Suppressor macrophage (primary cell): ENCODE data around the gene SULT4A1.

Experiments
- DNase-seq, 4 experiments: peaks; one replicate each; pipeline ENCODE4 v3.0.0-alpha.2; 2020 to 2022

The SULT4A1 gene

DNA sequence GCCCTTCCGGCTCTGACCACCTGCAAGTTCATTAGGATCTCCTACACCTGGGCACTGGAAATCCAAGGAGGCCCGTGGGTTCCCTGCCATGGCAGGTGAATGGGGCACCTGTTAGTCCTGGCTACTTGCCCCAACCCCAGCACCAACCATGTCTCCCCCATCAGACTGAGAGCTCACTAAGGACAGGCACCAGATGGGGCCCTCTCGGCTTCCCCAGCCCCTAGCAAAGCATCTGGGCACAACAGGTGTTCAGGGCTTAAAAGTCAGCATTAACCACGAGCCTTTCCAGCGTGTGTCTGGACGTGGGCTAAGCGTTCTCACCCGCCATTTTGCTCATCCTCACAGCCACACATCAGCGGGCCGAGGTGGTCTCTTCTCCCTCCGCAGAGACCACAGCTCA, 2.2 kb downstream of the SULT4A1 start:
- no peak for DNase-seq

DNA sequence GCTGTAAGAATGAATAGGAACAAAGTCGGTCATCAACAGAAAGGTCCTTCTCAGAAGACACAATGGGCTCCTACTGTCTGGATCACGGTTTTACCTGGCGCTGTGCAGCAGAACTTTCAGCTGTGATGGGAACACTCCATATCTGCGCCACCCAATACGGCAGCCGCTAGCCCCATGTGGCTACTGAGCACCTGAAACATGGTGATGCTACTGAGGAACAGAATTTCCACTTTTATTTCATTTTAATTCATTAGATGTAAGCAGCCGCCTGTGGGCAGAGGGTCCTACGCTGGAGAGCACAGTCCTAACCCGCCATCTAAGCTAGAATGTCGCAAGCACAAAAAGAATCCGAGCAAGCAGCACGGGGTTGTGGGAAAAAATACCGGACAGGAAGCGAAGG, 2.7 kb downstream of the SULT4A1 start:
- no peak for DNase-seq

DNA sequence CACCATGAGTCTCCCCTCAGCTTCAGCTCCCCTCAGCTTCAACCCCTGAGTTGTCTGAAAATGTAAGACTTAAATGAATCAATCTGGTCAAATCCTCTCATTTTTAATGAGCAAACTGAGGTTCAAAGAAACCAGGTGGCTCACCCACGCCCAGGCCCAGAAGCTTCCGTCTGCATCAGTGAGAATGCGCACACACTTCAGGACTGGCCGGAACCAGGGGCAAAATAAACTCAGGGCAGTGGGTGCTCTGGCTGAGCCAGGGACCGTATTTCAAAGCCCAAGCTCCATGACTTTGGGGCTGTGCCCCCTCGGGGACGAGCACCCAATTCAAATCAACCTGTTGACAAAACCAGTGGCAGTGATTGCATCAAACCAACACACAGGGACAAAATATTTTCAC, 3.1 kb downstream of the SULT4A1 start:
- no peak for DNase-seq

DNA sequence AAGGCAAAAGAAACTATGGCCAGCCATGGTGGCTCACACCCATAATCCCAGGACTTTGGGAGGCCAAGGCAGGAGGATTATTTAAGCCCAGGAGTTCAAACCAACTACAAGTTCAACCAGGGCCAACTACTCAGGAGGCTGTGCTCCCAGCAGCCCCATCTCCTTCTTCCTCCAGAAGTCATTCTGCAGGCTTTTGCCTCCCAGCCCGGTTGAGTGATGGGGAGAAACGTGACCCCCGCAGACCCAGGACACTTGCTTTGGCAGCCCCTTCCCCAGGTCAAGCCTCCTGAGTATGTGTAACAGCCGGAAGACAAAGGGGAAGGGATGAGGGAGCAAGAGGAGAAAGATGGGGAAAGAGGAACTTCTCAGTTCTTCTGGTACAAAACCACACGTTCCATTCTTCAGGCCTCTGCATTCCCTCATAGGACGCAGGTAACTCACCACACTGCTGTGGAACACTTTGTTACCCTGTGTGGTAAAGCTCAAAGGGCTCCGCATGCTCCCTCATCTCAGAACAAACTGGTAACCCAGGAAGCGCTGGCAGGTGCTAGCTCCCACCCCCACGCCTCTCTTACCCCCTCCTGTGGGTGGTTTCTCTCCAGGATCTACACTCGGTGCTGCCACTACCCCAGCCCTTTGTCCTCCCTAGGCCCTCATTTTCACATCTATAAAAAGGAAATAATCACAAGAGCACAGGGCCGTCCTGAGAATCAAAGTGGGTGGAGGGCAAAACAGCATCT, 4.0 kb downstream of the SULT4A1 start:
- no peak for DNase-seq

DNA sequence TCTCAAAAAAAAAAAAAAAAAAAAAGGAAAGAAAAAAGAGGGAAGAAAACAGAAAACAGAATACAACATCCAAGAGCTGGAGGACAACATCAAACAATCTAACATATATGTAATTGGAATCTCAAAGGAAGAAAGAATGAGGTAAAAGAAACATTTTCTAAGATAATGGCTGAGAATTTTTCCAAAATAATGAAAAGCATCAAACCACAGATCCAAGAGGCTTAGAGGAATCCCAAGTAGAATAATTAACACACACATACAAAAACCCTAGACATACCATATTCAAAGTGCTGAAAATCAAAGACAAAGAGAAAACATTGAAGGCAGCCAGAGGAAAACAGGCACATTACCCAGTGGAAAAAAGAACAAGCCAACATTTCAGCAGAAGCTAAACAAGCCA, 4.9 kb downstream of the SULT4A1 start:
- no peak for DNase-seq

DNA sequence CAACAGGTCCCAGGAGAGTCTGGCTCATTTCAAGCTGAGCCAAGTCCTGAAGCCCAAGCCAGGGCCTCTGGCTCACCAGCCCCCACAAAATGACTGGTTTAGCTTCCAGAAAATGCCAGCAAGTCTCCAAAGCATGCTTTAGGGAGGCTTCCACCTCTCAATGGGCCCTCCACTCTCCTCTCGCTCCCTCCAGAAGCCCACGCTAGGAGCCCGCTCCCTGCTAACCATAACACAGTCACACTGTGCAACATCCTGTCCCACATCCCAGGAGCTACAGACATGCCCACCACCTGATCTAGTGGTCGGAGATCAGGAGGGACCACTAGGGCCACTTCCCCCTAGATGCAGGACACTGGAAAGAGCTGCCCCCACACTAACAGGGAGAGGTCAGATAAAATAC, 6.9 kb downstream of the SULT4A1 start:
- no peak for DNase-seq

DNA sequence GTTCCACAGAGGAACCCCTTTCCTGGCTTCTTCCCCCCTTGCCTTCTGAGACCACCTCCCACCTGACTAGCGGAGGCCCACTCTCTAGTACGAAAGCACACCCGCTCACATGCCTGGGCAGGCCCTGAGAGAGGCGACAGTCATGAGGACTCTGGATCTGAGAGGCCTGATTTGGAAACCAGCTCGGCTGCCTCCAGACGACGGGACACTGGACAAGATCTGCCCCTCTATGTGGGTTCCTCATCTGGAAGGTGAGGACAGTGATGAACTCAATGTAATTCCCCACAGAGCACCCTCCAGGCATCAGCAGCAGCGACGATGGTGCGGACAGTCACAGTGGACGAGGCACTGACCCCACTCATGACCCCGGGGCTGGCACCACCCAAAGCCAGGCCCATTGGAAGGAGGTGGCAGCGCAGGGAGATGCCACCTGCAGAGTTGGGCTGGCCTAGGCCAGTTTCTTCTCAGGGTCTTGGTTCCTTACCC, 7.5 kb downstream of the SULT4A1 start:
- no peak for DNase-seq

DNA sequence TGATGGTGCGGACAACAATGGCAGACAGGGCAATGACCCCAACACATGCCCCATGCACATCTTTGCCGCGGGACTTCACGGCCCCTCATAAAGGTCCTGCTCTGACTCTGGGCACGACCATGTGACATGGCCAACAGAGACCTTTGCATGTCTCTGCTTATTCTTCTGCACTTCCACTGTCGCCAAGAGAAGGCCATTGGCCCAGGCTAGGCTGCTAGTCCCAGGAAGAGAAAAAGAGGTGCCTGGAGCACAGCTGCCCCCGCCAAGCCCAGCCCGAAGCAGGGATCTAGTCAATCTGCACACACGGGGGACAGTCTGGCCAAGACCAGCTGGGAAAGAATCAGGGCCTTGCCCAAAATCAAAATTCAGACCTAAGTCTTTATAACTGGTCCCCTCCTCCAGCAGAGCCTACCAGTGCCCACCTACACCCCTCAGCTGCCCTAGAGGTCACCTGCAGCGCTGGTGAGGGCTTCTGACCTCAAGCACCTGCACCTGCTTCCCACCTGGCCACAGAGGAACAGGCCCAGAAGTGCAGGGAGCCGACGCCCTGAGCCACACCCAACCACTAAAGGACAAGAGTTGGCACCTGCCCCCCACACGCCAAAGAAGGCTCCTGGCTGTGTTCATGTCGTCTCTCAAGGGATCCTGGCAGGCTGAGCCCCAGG, 8.1 kb downstream of the SULT4A1 start:
- DNase-seq = no peak

DNA sequence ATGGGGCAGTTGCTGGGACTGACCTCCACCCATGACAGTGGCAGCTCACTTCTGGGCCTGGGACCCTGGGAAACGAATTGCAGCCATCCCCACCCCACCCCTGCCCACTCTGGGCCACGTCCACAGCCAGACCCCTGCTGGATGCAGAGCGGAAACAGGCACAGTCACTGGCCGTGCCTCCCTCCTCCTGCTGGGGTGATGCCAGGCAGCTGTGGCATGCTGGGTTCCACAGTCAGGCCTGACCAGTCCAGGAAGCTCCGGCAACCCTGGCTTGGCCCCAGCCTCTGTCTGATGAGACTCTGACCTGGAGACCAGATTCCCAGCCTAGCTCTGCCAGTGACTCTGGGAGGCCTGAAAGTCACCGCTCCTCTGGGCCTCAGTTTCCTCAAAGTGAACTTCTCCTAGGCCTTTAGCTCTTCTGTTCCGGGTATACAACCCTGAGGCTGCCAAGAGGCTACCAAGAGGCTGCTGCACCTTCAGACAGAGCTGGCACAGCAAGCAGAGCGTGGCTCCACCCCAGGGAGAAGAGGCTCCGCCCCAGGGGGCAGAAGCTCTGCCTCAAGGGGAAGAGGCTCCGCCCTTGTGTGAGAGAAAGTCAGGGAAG, 8.9 kb downstream of the SULT4A1 start:
- DNase-seq = no peak

DNA sequence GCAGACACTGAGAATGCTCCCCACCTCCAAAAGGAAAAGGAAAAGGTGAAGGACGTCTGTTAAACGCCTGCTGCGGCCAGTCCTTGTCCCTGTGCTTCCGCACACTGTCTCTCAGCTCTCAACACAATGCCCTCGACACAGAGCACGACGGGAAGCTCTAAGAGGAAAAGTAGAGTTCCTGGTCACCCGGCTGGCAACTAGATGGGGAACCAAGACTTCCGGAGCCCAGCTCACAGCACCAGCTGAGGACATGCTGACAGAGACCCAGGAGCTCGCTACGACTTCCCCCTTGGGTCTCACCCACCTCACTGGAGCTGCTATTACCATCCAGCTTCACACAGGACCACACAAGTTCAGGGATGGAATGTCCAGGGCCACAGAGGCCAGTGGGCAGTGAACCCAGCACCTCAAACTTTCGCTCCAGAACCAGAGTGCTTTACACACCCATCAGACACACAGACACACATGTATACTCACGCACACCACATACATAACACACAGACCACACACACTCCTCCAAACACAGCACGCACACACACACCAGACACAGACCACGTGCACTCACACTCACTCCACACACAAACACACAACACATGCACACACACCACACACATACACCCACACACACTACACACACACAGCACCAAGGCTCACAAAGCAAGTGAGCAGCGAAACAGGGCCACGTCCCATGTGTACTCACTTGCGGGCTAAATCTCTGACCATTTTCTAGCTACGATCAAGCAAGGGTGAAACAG, 9.6 kb downstream of the SULT4A1 start:
- peak in 3 of 4 experiments; percentile 6 to 70 (median 66) for DNase-seq

DNA sequence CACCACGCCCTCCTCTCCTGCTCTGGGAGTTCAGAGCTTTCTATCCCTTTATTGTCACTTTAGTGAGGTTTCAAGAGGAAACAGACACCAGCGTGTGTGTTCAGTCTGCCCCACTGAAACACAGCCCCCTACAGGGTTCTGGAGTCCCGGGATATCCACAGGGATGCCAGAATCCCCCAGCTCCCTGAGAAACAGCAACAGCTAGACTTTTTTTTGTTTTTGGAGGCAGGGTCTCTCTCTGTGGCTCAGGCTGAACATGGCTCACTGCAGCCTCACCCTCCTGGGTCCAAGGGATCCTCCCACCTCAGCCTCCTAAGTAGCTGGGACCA, 10.4 kb downstream of the SULT4A1 start:
- no peak for DNase-seq

DNA sequence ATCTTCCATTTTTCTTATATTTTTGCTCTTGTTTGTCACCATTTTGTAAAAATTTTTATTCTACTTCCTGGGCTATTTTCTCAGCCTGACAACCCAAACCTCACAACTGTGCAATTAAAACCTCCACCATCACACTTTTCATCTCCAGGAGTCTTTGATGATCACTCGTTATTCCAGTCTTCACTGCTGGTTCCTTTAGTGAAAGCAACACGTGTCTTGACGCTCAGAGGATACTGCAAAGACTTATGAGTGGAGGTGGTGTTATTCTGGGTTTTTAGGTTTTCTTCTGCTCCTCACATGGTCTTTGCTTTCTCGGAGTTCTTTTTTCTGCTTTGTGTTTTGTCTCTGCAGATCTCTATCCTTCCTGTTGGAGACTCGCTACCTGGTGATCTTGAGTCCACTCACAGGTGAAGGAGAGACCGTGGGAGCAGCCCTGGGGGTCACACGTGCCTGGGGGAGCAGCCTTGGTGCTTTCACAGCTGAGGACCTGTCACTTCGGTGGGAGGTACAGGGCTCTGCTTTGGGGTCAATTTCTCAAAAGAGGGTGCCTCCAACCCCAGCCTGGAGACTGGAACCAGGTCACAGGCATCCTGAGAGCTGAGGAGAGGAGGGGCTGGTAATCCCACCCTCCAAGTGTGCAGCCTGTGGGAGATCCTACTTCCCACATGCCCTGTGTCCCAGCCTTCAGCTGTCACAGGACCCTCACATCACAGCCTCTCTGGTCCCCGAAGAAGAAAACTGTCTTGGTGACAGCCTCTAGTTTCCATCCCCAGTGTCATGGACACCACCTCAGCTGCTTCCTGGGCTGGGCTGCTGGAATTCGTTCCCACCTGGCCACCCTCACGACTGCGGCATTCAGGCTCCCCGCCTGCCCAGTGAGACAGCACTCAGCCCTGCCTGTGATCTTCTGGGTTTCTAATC, 11.0 kb downstream of the SULT4A1 start:
- no peak for DNase-seq

DNA sequence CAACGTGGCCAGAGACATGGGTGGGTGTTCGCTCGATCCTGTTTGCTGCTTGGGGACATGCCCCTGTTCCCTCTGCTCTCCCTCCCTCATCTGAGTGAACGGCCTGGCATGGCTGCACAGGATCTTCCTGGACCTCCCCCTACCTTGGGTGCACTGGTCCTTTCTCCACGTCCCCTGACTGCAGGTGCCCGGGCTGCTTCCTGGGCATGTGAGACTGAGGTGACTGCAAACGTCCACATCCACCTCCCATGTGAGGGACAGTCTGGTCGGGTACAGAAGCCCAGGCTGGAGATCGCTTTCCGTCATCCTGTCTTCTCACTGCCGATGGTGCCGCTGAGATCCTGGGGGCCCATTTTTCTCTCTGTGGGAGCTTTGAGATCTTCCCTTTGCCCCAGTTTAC, 11.8 kb downstream of the SULT4A1 start:
- DNase-seq = no peak

DNA sequence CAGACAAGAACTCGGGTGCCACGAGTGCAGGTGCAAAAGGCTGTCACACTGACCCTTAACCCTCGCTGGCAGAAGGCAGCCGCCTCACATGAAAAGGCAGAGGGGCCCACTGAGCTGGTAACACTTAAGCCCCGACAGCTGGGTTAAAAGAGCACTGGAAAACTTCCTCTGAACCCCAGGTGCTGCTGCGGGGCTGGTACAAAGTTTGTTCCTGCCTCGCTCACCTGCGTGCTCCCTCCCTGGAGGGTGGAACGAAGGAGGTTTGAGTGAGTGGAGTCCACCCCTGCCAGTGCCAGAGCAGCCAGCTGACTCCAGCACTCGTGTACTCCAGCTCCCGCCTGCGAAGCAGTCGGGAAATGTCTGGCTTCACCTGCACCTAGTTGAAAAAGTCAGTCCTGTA, 12.6 kb downstream of the SULT4A1 start:
- no peak for DNase-seq

DNA sequence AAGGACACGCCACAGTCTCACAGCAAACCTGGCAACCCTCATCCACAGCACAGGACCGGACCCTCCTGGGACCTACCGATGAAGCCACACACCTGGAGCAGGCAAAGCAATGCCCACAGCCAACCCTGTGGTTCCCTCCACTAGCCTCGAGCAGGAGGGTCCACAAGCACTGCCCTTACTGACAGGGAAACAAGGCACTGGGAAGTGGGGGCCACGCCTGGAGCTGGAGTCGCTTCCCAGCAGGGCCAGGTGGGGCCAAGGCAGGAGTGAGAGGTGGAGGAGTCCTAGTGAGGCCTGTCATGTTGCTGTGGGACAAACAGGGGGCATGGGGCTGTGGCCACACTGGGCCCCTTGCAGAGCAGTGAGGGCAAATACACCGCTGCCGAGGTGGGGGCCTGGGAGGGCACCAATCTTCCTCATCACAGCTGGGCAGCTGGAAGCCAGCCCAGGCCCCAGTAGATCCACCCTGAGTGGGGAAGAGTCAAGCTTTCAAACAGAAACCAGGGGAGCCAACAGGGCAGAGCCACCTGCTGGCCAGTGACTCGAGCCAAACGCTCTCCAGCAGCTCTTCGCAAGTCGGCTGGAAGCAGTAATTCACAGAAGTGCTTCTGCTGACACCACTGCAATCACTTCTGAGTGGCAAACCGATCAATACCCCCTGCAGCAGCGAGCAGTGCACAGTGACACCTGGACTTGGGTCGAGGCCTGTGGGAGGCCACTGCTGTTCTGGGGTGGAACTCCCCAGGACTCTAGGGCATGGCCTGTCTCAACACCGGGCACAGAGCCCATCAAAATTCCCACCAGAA, 13.7 kb downstream of the SULT4A1 start:
- no peak for DNase-seq

DNA sequence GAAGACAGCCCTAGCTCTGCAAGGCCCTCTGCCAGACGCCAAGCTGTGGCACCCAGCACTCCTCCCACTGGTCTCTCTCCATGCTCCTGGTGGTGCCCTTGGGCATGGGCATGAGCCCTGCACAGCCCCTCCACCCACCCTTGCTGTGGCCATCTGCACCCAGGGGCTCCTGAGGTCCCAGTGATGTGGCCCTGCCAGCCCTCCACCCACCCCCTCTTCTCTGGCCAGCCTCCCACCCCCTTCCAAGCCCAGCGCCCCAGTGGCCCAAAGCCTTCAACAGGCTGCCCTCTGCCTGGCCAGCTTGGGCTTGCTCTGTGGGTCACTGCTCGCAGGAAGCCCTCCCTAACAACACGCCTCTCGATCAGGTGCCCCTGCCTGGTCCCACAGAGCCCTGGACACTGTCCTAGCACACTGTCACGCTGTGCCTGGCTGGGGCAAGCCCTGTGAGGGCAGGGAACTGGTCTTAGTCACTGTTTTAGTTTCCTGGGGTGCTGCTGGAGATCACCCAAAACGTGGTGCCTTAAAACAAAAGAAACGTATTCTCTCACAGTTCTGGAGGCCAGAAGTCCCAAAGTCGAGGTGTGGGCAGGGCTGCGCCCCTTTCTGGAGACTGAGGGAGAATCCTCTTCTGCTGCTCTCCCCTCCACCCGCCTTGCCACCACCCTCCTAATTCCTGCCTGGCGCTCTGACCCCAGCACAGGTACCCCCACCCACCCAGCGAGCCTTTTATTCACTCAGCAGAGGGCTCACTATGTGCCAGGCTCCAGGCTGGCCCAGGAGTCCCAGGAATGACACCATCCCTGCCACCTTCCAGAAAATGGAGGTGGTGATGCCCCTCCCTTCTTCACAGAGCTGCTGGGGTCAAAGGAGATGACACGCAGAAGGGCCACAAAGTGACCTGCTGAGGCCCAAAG, 14.7 kb downstream of the SULT4A1 start:
- no peak for DNase-seq

DNA sequence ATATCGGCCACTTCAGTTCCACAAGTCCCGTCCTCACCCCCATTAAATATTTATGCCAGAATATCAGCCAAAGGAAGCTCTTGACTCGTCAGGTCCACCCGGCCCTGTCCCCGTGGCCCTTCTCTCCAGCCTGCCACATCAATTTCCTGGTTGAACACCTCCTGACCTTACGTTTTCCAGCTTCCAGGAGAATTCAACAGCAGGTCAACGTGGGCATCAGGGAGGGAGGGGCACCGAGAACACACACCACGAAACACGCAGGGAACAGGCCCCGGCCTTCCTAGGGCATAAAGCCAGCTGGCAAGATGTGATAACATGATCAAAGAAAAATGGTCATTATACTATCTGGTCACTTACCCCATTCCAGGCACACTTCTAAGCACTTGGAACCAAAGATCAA, 15.3 kb downstream of the SULT4A1 start:
- no peak for DNase-seq

DNA sequence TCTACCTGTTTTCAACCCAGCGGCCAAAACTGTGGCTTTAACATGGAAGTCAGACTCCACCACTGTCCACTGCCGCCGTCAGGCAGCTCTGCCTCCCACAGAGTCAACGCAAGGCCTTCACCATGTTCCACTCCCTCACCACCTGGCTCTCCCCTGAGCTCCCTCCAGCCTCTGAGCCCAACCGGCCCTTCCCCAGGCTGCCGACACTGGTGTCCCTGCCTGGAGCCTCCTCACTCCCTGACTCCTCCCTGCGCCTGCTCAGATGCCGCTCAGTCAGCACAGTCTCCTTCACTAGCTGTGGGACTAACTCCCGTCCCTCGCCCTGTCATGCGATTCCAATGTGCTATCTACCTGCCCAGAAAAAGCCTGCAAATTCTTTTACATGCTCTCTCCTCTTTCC, 16.3 kb downstream of the SULT4A1 start:
- no peak for DNase-seq

DNA sequence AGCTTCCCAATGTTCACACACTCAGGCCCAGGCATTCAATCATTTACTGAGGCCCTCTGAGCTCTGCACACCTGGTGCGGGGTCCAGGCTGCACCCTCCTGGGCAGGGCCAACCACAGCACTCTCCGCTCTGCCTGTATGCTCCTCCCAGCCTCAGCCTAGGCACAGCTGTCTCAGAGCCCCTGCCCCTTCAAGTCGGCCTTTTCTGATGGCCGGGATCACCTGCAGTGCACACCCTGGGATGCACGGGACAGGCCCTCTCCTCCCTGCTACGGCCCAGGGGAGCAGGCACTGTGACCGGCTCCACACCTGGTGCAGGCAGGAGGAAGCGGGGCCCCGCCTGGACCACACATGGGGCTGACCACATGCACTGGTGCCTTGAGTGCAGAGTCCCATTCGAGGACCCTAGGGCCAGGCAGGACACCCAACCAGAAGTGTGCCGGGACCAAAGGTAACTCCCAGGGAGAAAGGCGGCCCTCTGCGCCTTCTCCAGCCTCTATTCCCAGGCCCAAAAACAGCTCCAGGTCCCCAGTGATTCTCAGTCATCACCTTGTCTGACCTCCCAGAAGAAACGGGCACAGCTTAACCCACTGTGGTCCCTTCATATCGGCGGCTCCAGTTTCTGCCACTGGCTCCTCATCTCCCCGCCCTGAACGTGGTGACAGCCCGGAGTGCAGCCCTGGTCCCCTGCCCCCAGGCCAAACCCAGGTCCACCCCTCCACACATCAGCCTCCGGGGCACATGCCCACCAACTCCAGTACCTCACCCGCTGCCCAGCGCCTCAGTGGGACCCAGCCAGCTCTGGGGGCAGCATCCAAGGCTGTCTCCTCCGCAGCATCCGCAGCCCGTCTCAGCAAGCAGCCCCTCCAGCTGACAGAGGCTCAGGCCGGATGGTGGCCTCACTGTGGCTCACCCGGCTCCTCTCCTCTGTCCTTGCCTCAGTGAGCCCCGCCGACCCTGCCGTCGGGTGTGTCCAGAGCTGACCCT, 17.5 kb downstream of the SULT4A1 start:
- no peak for DNase-seq
